H4 (cell line): ENCODE results near the gene TTLL3. TPM values are rescaled to one million over a fixed set of nuclear protein-coding genes. Genes with fewer than 3 reads are reported as not detected.
"Not testable (repeated sequence)": the region's sequence is repeated elsewhere in the genome, so short reads cannot be mapped to it uniquely, and the experiment has no call there.

Source experiments
- DNase-seq: peaks from one replicate; pipeline ENCODE4 v3.0.0-alpha.2; 2015; ENCODE audit warnings: low spot score
- total RNA-seq: library from RNA; depleted of rRNA; stranded (reverse); fragments of >200 nt; shearing (Covaris generic); gene quantifications from 2 replicates; pipeline ENCODE4 v1.2.3, GENCODE V29; 2014; rRNA removed

The TTLL3 gene
- 4.4 and 5.4 TPM in 2 replicates for total RNA-seq

DNA sequence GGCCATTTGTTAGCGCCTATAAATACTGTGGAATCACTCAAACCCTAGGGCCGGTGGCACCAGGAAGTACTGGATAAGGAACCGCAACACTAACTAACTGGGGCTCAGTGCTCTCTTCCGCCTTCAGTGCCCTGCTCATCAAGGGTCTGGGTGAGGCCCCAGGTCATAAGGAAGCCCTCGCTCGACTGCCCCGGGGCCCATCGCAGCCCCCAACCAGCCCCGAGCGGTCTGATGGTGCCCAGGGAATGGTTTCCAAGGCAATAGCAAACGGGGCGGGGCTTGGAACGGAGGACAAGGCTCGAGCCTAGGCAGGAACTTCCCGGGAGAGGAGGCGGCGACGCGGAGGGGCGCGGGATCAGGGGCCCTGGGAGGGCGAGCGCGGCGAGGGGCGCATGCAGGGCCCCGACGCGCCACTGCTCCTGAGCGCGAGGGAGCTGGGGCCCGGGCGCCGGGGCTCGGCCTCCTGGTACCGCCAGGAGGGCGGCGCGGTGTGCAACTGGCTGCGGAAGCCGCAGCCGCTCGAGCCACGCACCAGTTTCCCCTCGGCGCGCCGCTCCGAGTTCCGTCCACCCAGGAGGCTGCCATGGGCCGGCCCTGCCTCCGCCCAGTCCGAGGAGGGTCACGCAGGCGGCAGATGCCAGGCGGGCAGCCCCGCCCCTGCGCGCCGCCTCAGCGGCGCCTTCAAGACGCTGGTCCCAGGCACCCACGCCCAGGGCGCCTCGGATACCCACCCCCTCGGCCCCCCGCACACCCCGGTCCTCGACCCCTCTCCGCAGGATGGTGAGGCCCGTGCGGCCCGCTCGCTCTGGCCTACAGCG is at the start of gene TTLL3:
TTLL3 (plus strand) TSS at position 648 of the 818 bp plus-strand sequence. CDS start 400 bp downstream, outside the sequence.
- DNase-seq: peak; percentile 53

GRCh38 chr3:9760779-9761505 is 49.1 kb upstream of the TTLL3 start:
- DNase-seq: no peak

- DNase-seq: no peak
Measured at GRCh38 chr3:9761919-9762318, 48.1 kb upstream of the TTLL3 start.

DNA sequence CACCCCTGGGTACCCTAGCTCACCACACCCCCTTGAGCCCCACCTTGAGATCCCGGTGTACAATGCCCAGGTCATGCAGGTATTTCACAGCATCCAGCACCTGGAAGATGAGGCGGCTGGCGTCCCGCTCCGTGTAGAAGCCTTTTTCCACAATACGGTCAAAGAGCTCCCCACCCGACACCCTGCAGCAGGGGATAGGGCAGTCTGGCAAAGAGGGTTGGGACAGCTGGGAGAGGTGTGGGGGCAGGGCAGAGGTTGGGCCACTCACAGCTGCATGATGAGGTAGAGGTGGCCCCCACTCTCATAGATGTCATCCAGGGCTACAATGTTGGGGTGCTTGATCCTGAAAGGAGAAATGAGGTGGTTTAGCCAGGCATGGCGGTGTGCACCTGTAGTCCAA is 47.2 kb upstream of the TTLL3 start:
- no peak for DNase-seq

DNA sequence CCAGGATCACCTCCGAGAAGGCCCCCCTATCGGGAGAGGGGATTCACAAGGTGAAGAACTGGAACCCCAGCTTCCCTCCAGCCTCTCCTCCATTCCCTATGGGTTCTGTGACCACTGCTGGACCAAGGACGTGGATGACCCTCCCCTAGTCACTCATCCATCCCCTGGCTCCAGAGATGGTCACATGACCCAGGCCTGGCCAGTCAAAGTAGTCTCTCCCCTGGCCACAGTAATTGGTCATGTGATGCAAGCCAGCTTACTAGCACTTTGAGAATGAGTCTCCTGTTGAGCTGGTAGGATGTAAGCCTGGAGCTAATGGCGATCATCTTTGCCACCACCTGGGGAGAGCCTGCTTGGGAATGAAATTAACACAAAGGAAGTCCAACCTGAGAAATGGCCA is 44.2 kb upstream of the TTLL3 start:
- DNase-seq: no peak

- DNase-seq: no peak
Measured at GRCh38 chr3:9767418-9767817, 42.6 kb upstream of the TTLL3 start.

- no peak for DNase-seq
Measured at GRCh38 chr3:9768141-9768775, 41.8 kb upstream of the TTLL3 start.

DNA sequence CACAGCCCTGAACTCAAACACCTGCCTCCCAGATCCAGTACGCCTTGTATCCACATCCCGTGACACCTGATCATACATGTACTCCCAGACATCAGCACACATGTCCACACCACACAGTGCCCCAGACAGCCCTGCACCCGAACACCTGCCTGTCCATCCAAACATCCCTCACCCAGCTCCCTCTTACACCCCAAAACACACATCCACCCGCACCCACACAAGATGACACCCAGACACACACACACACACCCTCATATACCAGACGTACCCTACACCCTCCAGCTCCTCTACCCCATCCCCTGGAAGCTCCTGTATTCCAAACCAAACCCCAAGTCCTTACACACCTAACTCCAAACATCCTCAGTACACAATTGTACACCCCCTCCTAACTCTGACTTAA is 41.0 kb upstream of the TTLL3 start:
- DNase-seq: no peak

- DNase-seq: no peak
Measured at GRCh38 chr3:9769426-9770275, 40.4 kb upstream of the TTLL3 start, which contains the start of gene CAMK1. Gene CAMK1, minus strand, starts transcription at chr3:9769947. Its CDS starts 2,198 bp downstream, at chr3:9767749.

- no peak for DNase-seq
Measured at GRCh38 chr3:9770276-9770812, 39.7 kb upstream of the TTLL3 start.

DNA sequence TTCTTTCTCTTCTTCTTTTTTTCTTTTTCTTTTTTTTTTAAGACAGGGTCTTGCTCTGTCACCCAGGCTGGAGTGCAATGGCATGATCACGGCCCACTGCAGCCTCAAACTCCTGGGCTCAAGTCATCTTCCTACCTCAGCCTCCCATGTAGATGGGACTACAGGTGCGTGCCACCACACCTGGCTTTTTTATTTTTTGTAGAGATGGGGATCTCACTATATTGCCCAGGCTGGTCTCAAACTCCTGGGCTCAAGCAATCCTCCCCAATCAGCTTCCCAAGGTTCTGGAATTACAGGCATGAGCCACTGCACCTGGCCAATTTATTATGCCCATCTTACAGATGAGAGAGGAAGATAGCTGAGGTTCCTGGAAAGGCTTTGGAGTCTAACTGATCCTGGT is 39.1 kb upstream of the TTLL3 start:
- DNase-seq: not testable (repeated sequence)

DNA sequence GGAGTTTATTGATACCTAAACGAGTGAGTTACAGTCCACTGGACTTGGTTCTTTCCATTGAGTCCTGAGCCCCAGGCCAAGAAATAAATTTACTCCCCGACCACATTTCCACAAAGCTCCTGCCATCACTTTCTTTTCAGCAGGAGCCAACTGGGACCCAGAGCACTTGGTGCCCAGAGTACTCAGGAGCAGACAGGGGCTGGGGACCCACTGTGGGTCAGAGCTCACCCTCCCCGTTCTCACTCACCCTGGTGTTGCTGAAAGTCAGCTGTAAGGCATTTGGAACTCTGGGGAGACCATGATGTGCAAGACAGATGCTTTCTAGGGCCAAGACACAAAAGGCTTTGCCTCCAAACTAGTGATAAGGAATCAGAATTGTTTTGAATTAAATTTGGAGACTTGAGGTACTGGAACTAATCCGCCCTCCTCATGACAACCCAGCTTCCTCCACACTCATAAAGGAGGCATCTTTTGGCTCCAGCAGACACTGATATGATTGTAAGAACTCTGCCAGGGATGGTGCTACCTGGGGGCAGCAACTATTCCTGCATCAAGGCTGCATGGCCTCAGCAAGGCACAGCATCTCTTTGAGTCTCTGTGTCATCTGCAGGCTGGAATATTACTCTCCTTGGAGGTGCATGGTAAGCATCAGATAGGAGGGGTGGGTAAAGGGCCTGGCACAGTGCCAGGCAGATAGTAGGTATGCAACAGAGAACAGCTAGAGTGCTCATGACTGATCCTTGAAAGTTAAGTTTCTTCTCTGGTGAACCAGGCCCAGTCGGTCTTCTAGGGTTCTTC is 33.0 kb upstream of the TTLL3 start:
- DNase-seq: no peak

DNA sequence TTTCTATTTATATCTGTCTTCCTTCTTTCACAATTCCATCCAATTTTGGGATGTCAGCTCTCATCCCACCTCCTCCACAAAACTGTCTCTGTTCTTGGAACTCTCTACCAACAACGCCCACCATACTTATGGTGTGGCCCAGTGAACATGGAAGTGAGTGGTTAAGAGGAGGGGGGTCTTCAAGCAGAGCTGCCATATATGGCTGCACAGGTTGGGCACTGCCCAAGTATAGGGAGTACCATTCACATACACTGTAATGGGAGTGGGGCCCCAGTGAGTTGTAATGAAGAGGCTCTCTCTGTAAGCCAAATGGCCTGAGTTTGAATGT is 32.4 kb upstream of the TTLL3 start:
- no peak for DNase-seq

DNA sequence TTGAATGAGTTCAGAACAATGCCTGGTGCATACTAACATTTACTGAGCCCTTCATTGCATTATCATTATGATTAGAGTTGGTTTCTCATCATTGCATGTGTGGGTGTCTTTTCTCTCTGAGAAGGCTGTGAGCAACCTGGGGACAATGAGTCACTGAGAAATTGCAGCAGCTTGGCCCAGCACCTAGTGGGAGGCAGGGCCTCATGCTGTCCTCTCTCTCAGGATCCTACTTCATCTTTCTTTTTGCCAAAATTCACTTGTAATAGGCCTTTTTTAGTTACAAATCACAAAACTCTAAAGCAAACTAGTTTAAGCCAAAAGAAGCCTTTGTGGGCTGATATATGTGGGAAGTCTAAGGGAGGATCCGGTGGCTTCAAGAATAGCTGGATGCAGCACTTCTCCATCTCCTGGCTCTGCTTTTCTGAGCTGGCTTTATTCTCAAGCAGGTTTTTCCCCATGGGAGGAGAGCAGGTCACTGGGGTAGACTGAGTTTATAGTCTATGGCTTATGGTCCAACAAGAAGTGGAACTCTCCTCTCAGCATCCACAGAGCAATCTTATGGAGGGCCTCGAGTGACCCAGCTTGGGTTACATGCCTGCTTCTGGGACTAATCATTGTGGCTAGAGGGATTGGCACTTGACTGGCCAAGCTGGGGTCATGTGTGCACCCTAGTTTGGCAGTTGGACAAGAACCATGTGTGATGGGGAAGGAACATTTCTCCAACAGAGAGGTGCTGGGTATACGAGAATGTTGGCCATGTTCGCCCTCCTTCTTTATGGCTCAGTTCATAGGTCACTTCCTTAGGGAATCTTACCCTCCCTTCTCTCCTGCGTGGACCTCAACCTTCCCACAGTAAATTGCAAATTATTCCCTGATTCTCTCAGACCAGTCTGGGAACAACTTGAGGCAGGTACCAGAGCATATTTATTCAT is 31.7 kb upstream of the TTLL3 start:
- DNase-seq: no peak

DNA sequence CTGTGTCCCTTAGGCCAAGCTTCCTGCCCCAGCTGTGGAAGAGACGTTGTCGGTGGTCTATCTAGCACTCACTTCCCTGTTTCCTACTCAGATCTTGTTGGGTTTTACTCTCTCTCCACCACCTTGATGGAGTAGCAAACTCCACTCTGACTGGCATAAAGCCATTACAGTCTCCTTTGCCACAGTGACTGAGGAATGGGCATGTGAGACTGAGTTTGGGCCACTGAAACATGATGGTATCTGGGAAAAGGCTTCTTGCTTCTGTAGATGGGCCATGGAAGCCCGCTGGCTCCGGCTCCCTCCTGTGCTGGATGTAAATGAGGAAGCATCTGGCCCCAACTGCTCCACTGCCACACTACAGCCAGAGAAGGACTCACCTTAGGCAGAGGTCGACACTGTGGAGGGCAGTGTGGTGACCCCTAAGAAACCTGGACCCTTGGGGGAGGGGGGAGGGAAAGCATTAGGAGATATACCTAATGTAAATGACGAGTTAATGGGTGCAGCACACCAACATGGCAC is 30.9 kb upstream of the TTLL3 start:
- DNase-seq: no peak

GRCh38 chr3:9779721-9780457 is 30.2 kb upstream of the TTLL3 start:
- no peak for DNase-seq

DNA sequence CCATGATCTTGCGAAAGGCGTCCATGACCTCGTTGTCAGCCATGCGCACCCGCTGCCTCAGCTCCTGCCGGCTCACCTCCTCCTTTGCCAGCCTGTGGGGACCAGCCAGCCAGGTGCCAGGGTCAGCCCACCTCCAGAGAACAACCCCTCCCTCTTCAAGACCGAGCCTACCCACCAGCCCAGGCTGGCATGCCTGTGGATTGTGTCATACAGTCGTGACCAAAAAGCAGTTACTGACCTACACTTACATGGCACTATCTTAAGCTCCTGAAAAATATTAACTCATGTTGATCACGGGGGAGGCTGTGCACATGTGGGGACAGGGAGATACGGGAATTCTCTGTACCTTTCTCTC is 29.6 kb upstream of the TTLL3 start:
- no peak for DNase-seq

DNA sequence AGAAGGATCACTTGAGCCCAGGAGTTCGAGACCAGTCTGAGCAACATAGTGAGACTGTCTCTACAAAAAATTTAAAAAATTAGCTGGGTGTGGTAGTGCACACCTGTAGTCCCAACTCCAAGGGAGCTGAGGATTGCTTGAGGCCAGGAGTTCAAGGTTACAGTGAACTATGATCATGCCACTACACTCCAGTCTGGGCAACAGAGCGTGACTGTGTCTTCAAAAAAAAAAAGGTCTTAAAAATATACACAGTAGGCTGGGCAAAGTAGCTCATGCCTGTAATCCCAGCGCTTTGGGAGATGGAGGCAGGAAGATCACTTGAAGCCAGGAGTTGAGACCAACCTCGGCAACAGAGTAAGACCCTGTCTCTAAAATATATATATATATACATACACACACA is 29.2 kb upstream of the TTLL3 start:
- no peak for DNase-seq

DNA sequence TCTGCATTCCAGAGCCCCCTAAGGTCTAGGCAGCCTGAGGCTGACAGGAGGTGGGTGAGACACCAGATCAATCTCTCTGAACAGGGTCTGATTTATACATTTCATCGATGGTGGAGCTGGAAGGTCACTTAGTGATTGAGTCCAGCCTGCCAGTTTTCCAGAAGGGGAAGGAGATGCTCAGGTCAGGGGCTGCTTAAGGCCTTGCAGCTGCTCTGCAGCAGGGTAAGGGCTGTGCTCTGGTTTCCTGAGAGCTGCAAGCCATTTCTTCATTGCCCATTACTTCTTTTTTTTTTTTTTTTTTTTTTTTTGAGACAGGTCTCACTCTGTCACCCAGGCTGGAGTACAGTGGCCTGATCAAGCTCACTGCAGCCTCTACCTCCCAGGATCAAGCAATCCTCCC is 28.5 kb upstream of the TTLL3 start:
- no peak for DNase-seq
